Transverse colon (tissue), 4 donors: ENCODE results near the gene HNMT. TPM values are rescaled to one million over a fixed set of nuclear protein-coding genes. Genes with fewer than 3 reads are reported as not detected.
"Not testable (repeated sequence)": the region's sequence is repeated elsewhere in the genome, so short reads cannot be mapped to it uniquely, and the experiment has no call there.

Experiments used
- DNase-seq: peaks from one replicate; pipeline ENCODE4 v3.0.0-alpha.2; 2019
- H3K27ac ChIP-seq, 4 donors: fragments of 200-600 bp; sonication (generic); 2 replicates each; pipeline ENCODE4 v1.5.1; 2016 to 2018; ENCODE audit warnings: inconsistent platforms in 4 of 4
- H3K27me3 ChIP-seq: fragments of 200-600 bp; sonication (generic); 2 replicates; pipeline ENCODE4 v1.5.1; 2017; ENCODE audit warnings: inconsistent platforms
- H3K36me3 ChIP-seq, 4 donors: fragments of 200-600 bp; sonication (generic); 2 replicates each; pipeline ENCODE4 v1.5.1; 2017 to 2019; ENCODE audit warnings: inconsistent platforms in 4 of 4
- H3K4me1 ChIP-seq, 4 donors: fragments of 200-600 bp; sonication (generic); 2 replicates each; pipeline ENCODE4 v1.5.1; 2017 to 2020; ENCODE audit warnings: inconsistent platforms in 4 of 4
- H3K4me3 ChIP-seq, 4 donors: fragments of 200-600 bp; sonication (generic); 1 replicate in 1 of 4; 2 replicates in 3 of 4; pipeline versions ENCODE4 v1.5.1 to v1.6.1; 2017 to 2019; ENCODE audit warnings: inconsistent platforms in 4 of 4
- H3K9me3 ChIP-seq, 2 donors: fragments of 200-600 bp; sonication (generic); 2 replicates each; pipeline ENCODE4 v1.5.1; 2017 to 2019; ENCODE audit warnings: inconsistent platforms in 2 of 2
- CTCF ChIP-seq, 5 experiments: fragments of 200-600 bp in 3 of 5; fragments of 450-650 bp in 2 of 5; sonication (generic) in 3 of 5; IDR thresholded peaks; 1 replicate in 2 of 5; 2 replicates in 3 of 5; pipeline ENCODE4 v1.5.1; 2016 to 2017; ENCODE audit warnings: antibody characterized with exemption in 5 of 5, inconsistent platforms in 3 of 5, mild to moderate bottlenecking in 2 of 5, moderate library complexity in 1 of 5
- EP300 ChIP-seq: sonication (generic); formaldehyde crosslinking; IDR thresholded peaks from one replicate; pipeline ENCODE4 v1.6.1; 2017; ENCODE audit warnings: antibody characterized with exemption, low read depth
- POLR2A ChIP-seq: fragments of 450-650 bp; IDR thresholded peaks from one replicate; pipeline ENCODE4 v1.6.1; 2016; ENCODE audit warnings: antibody characterized with exemption, mild to moderate bottlenecking, moderate library complexity
- POLR2AphosphoS5 ChIP-seq, 3 donors: sonication (generic); formaldehyde crosslinking; IDR thresholded peaks; one replicate each; pipeline ENCODE4 v1.6.1; 2016; ENCODE audit warnings: antibody characterized with exemption in 3 of 3
- WGBS, 2 donors: methylation state at CpG; one replicate each; pipeline ENCODE4 v1.1.5; 2018; ENCODE audit warnings: low coverage in 1 of 2; 5-methylcytosine and 5-hydroxymethylcytosine counted together
- in situ Hi-C, 4 donors: fragments of 200-750 bp; cut with MboI; loops; one replicate each; pipeline versions ENCODE4 v1.15.0 to v1.15.1; 2017; ENCODE audit warnings: low sequenced_read_pairs in 3 of 4, low pct_ligation_motif_present in 1 of 4, low pct_unique_long_range_greater_than_20kb in 1 of 4
- intact Hi-C: fragments of 100-400 bp; cut with DNase I; formaldehyde crosslinking; loops from one replicate; pipeline ENCODE4 v1.15.1; 2023; ENCODE audit warnings: low total_unique reads
- total RNA-seq, 4 donors: library from RNA; depleted of rRNA; stranded (reverse); fragments of >200 nt; gene quantifications; one replicate each; pipeline ENCODE4 v1.1.0, GENCODE V29; 2016

The HNMT gene
- total RNA-seq, 4 donors from 2014 or later = 36.3 to 64.9 (median 48.4) TPM

DNA sequence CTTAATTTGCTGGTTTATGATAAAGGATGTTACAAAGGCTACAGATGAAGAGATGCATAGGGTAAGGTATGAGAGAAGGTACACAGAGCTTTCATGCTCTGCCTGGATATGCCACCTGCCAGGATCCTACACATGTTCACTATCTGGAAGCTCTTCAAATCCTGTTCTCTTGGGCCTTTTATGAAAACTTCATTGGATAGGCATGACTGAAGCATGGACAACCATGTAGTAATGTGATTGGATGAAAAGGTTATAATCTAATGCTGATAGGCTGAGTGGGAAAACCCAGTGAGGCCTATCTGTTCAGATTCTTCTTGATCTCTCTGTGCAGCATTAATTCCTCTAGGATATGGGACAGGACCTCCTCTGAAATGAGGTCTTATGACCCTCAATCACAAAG lies 26.8 kb downstream of the HNMT start:
- TF ChIP-seq POLR2A (no peak), POLR2AphosphoS5 (IDR thresholded peaks at IDR 0.05) (no peak), EP300 (no peak), CTCF (IDR thresholded peaks at IDR 0.05) (no peak)
- intact Hi-C loops = no loop called here
- in situ Hi-C loops = no loop called here
- H3K4me3 ChIP-seq = no peak overlapping the region
- peaks cover 0 to 40% (median 10%) of the 10 kb centered on the region in 4 donors for H3K36me3 ChIP-seq
- DNase-seq = no peak
- H3K27me3 ChIP-seq = no peaks in the 10 kb centered on the region
- H3K9me3 ChIP-seq = peaks cover 0 to 22% of the 10 kb centered on the region in 2 donors
- no peak overlapping the region for H3K27ac ChIP-seq
- peaks cover 0 to 7% (median 0%) of the 10 kb centered on the region in 4 donors for H3K4me1 ChIP-seq

GRCh38 chr2:137992039-137992646 lies 27.9 kb downstream of the HNMT start:
- TF ChIP-seq POLR2AphosphoS5 (IDR thresholded peaks at IDR 0.05) (no peak), POLR2A (no peak), EP300 (no peak), CTCF (IDR thresholded peaks at IDR 0.05) (no peak)
- intact Hi-C loops = no loop called here
- Histone ChIP-seq H3K9me3 (peaks cover 0 to 22% of the 10 kb centered on the region in 2 donors), H3K4me3 (no peak overlapping the region), H3K27me3 (no peaks in the 10 kb centered on the region), H3K36me3 (peaks cover 0 to 40% (median 10%) of the 10 kb centered on the region in 4 donors), H3K27ac (no peak overlapping the region), H3K4me1 (no peaks in the 10 kb centered on the region)
- in situ Hi-C loops = no loop called here
- DNase-seq = no peak
- 94% methylated on average over 5 of the region's 6 CpGs; no CpG with 5 or more reads in 1 of the 2 donors for WGBS, 2 donors

- DNase-seq, H3K27ac ChIP-seq, H3K4me3 ChIP-seq, H3K27me3 ChIP-seq, in situ Hi-C loops, H3K4me1 ChIP-seq, intact Hi-C loops: not testable (repeated sequence)
- WGBS, 2 donors = 90 to 100% methylated on average over 1 of the region's 1 CpG
- Histone ChIP-seq H3K9me3 (peaks cover 0 to 22% of the 10 kb centered on the region in 2 donors), H3K36me3 (peaks cover 0 to 35% (median 10%) of the 10 kb centered on the region in 4 donors)
These were observed 29.6 kb downstream of the HNMT start for GRCh38 chr2:137993715-137994476.

DNA sequence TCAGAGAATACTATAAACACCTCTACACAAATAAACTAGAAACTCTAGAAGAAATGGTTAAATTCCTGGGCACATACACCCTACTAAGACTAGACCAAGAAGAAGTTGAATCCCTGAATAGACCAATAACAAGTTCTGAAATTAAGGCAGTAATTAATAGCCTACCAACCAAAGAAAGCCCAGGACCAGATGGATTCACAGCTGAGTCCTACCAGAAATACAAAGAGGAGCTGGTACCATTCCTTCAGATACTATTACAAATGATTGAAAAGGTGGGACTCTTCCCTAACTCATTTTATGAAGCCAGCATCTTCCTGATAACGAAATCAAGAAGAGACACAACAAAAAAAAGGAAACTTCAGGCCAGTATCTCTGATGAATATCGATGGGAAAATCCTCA lies 31.1 kb downstream of the HNMT start:
- H3K27me3 ChIP-seq, H3K4me1 ChIP-seq, in situ Hi-C loops, H3K4me3 ChIP-seq, DNase-seq, intact Hi-C loops, H3K27ac ChIP-seq: not testable (repeated sequence)
- H3K9me3 ChIP-seq = peaks cover 0 to 22% of the 10 kb centered on the region in 2 donors
- peaks cover 0 to 21% (median 7%) of the 10 kb centered on the region in 4 donors for H3K36me3 ChIP-seq
- WGBS, 2 donors = 80 to 81% methylated on average over 1 to 2 of the region's 2 CpGs

DNA sequence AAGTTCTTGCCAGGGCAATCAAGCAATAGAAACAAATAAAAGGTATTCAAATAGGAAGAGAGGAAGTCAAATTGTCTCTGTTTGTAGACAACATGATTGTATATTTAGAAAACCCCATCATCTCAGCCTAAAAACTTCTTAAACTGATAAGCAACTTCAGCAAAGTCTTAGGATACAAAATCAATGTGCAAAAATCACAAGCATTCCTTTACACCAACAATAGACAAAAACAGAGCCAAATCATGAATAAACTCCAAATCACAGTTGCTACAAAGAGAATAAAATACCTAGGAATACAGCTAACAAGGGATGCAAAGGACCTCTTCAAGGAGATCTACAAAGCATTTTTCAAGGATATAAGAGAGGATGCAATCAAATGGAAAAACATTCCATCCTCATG lies 31.9 kb downstream of the HNMT start:
- DNase-seq, H3K27me3 ChIP-seq, H3K4me3 ChIP-seq, H3K27ac ChIP-seq, intact Hi-C loops, H3K4me1 ChIP-seq, in situ Hi-C loops: not testable (repeated sequence)
- Histone ChIP-seq H3K9me3 (peaks cover 0 to 16% of the 10 kb centered on the region in 2 donors), H3K36me3 (peaks cover 0 to 13% (median 4%) of the 10 kb centered on the region in 4 donors)
